Embryonic facial prominence (tissue), 1 donor: ENCODE results near the gene SOWAHA.
"Not testable (repeated sequence)": the region's sequence is repeated elsewhere in the genome, so short reads cannot be mapped to it uniquely, and the experiment has no call there.

Experiments
- DNase-seq: peaks from one replicate; pipeline ENCODE4 v3.0.0-alpha.2; 2016; ENCODE audit errors: extremely low spot score

The SOWAHA gene

DNA sequence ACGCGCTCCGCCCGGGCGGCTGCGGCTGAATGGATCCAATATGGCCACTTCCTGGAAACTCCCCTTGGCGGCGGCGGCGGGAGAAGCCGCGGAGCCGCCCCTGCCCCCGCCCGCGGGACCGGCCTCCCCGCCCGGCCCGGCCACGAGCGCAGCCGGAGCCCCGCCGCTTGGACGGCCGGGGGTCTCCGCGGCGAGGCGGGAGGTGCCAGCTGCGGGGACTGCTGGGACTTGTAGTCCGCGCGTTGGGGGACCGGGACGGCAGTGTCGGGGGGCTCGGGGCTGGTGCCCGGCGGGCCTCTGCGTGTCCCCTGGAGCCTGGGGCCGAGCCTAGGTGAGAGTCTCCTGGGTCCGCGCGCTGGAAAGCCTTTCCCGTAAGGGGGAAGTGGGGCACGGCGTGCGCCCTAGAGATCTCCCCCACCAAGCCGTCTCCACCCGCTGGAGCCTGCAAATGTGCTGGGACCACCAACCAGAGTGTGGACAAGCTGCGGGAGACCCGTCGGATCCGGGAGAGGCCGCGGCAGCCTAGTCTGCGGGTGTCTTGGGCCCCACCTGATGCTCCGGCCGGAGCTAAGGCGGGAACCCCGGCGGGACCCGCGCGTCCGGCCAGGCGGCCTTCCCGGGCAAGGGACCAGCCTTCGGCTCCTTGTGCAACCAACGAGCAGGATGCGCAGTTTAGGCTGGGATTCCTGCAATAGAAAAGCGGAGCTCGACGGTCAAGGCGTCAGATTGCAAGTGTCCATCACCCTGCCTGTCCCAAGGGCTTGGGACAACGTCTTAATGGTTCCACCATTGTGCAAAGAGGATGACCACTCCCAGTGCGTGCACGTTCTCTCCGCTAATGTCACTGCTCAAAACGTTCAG lies 35.7 kb upstream of the SOWAHA start, which contains the start of gene SEPTIN8:
SEPTIN8 (minus strand) TSS at position 31 of the 861 bp plus-strand sequence. CDS start 102 bp downstream, outside the sequence.
- no peak for DNase-seq

DNA sequence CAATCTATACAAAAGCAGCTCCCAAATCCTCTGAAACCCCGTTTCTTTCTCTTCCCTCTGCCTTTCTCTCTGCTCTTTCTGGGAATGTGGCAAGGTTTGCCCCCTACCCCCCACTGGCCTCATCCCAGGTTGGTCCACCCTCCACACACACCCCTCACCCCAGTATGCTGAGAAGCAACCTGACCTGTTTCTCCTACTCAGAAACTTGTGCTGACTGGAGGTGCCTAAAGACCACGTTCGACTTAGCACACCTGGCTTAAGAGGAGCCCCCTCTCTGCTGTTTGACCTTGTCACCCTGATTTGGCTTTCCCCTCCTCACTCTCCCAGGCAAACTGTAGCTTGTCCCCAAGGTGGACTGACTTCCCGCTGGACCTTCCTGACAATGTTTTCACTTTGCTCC lies 35.0 kb upstream of the SOWAHA start:
- no peak for DNase-seq

DNA sequence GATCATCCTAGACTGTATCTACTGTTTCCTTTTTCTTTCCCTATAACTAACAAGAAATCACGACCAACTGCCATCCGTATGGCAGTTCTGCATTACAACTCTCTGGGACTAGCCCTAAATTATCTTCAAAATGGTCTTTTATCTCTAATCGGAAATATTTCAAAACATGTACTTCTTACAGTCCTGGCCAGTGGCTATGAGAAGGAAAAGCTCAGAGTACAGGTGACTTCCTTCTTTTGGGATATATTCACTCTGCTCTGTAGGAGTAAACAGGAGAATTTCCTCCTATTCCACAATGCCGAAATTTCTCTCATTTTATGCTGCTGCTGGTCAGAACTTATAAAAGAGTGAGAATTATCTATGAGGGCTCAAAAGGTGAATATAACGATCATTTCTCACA lies 34.2 kb upstream of the SOWAHA start:
- DNase-seq, result no peak

DNA sequence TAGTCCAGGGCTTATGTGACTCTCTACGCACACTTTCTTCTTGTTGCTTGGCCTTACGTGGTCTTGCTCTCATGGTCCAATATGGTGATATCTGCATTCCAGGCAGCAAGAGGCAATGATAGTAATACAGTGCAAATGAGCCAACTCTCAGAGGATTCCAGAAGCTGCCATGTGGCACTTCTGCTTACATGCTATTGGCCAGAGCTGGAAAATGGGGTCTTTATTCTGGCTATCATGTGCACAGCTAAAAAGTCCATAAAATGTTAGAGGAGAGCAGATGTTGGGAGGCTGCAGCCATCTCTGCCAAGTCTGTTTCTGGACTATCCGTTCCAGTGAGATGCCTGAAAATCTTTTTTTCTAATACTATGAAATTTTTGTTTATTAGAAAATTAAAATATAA lies 33.1 kb upstream of the SOWAHA start:
- DNase-seq, result no peak

DNA sequence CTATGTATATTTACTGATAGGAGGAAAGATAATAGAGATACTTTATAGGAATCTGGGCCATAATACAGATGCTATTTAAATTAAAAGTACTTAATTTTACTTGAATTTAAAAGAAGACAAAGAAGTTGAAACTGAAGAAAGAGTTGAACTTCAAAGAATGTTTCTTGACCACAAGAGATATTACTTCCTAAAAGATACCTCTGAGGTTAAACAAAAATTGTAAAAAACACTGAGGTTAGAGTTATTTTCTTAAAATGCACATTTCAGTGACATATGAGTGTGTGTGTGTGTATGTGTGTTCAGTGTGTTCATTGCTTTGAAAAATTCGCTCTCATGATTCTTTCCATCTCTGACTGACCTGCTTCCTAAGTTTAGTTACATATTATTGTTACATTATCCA lies 32.5 kb upstream of the SOWAHA start:
- no peak for DNase-seq

DNA sequence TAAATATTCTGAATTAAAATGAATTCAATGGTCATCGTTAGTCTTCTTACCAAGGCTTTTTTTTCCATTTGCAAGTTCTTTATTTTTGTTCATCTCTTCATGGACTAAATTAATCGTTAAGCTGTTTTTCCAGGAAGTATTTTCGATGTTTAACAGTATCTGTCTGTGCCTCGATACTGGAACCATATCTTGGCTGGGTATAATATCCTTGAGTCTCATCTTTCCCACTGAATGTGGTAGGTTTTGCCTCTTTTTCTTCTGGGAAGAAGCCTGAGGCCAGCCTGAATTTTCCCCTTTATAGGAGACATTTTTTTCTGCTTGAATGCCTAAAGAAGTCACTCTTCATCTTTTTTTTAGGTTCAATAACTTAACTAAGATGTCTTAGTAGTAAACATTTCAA lies 32.1 kb upstream of the SOWAHA start:
- no peak for DNase-seq

DNA sequence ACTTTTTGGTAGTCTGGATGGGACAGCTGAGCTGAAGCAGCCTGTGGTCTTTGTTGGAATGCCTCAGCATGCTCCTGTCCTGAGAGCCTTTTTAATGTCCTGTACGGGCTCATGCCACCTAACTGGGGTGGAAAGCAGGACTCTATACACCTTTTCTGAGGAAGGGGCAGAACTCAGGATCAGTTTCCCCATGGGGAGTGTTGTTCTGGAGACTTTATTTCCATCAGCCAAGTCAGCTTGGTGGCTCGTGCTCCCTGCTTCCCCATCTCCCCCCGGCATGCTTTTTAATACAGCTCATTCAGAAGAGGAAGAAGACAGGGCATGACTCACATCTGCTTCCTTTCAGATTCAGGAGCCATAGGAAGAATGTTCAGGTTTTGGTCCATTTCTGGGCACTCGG lies 31.0 kb upstream of the SOWAHA start:
- no peak for DNase-seq

DNA sequence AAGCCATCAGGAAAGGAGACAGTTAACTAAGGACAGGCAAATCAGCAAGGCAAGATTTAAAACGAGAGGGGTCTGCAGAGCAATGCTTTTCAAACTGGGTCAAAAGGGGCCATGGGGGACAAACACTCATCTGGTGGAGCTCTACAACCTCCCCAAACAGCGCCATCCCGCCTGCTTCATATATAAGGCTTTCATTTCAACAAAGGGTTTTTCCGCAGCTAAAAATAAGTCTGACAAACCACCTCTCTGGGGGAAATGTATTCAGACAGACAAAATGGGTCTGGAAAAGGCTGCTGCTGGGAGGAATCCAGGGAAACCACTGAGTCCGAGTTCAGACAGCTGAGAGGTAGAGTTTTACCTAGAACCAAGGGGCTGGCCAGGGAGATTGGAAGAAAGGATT lies 27.7 kb upstream of the SOWAHA start:
- DNase-seq, result no peak

DNA sequence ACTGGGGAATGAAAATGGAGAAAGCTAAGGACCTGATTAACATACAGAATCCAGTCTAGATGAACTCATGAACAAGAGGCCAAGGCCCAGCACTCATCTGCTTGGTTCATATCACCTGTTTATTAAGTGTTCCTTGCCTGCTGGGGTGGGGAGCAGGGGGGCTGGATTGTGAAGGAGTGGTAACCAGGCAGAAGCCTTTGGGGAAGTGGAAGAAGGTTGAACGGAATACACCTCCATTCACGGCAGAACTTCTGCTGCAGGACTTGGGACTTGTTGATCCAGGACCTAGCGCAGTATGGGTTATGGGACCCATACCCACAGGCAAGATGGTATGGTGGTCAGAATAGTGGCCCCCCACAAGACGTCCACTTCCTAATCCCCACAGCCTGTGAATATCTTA lies 27.2 kb upstream of the SOWAHA start:
- DNase-seq, result no peak

DNA sequence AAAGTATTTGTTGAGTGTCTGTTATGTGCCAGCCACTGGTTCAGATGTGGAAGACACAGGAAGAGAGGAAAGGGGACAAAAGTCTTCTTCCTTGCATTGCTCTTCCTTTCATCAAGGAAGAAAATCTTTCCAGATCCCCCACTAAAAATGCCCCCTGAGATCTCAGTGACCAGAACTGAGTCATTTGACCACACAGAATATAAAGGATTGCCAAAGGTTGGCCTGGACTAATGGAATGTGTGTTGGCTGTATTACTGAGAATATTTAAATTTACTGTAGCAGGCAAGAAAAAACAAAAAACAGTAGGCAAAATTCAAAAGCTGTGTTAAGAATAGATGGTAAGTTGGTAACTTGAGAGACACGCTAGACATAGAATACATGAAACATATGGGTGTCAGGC lies 26.0 kb upstream of the SOWAHA start:
- DNase-seq, result no peak

DNA sequence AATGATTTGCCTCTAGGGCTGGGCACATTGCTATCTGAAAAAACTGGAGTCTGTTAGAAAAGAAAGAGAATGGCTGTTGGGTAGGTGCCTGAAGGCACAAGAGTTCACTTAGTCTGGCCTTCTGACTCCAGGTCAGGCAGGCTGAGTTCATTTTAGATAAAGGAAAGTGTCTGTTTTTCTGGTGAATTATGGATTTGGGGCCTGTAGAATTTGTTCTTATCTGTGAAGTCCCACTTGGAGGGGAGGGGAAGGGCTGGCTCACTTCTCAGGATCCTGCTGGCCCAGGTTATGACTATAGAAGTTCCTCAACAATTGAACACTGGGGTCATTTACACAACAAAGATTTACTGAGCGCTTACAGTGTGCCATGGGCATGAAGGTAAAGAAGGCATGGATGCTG lies 24.6 kb upstream of the SOWAHA start:
- no peak for DNase-seq

DNA sequence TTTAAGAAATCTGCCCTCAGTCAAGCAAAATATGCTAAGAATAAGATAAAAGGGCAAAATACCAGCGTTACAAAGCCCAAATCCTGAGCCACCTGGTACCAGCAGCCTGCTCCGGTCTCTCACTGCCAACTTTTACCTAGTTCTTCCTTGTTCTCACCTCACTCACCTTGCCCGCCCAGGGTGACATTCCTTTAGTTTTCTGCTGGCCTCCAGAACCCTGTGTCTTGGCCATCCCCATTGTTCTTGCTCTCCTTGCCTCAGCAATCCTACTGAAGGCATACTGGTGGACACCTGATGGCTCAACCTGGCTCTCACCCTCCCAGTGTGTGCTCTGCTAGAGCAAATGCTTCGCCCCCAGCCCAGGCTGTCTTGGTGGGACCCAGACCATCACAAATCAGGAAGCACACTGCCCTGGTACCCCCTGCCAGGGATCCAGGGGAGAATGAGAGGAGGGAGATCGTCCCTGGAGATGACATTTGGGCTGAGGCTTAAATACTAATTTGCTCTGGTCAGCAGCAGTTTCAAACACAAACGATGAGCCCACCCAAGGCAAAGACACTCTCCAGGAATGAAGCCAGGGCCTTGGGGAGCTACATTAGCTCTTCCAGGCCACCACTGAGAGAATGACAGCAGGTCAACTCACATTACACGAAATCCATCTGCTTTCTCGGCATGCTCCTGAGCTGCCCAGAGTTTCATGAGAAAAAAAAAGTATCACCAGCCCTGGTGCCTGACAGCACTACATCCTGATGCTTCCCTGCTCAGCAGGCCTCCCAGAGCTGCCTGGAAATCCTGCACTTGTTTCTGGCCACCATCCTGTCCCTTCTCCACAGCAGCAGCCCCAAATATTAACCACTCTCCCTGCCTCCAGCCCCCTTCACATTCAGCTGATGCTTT lies 23.9 kb upstream of the SOWAHA start:
- no peak for DNase-seq

DNA sequence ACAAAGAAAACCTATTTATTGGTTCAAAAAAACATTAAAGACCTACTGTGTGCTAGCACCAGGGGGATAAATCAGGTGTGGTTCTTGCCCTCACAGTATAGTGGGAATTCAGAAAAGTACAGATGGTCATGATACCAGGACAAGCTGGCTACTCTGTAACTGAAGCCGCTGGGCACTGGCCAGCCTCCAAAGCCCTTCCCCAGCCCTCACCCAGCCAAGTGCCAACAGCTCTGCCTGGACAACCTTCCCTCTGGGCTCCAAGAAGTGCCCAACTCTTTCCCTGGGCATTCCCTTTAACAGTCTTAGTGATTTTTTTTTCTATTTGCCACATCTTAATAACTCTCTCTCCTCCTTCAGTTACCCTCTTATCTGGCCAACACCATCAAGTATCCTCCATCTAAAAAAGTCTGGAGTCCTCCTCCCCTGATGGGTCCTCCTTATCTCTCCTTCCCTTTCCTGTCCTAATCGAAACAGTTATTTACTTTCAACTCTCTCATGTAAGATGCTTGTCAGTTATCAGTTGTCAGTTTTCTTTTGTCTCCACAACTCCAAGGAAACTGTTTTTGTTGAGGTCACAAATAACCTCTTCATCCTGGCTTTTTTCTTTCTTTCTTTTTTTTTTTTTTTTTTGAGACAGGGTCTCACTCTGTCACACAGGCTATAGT lies 22.8 kb upstream of the SOWAHA start:
- no peak for DNase-seq

DNA sequence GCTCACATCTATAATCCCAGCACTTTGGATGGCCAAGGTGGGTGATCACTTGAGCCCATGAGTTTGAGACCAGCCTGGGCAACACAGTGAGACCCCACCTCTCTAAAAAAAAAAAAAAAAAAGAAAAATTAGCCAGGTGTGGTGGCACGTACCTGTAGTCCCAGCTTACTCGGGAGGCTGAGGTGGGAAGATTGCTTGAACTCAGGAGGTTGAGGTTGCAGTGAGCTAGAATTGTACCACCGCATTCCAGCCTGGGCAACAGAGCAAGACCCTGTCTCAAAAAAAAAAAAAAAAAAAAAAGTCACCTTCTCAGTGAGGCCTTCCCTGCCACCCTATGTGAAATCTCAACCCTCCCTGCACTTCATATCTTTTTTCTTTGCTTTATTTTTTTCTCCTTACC lies 22.1 kb upstream of the SOWAHA start:
- no peak for DNase-seq

DNA sequence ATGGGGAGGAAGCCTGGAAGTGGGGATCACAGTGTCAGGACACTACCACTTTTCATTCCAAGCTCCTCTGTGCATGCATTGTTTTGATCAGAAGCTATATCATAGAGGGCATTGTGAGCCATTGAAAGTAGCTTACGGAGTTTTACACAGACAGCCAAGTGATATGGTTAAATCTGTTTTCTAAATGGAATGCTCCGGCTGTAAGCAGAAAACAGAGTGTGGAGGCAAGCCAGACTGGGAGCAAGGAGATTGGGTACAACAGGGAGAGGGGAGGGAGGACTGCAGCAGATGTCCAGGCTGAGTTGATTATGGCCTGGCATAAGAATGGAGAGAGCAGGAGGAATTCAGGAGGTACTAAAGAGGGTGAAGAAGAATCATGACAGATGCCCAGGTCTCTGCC lies 15.5 kb upstream of the SOWAHA start:
- no peak for DNase-seq

DNA sequence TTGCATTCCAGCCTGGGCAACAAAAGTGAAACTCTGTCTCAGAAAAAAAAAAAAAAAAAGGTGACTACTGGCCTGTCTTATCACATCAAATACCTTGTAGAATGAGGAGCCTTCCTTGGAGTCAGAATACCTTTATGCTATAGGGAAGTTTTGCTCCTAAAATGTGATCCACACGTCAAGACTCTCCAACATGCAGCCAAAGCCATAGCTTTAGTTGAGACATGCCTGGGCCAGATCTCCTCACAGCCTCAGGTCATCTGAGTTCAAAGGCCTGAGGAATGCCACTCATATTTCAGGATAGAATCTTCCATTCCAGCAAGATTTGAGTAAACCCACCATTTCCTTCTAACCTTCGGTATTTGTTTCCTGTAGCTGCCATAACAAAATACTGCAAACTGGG lies 13.7 kb upstream of the SOWAHA start:
- DNase-seq, result no peak

DNA sequence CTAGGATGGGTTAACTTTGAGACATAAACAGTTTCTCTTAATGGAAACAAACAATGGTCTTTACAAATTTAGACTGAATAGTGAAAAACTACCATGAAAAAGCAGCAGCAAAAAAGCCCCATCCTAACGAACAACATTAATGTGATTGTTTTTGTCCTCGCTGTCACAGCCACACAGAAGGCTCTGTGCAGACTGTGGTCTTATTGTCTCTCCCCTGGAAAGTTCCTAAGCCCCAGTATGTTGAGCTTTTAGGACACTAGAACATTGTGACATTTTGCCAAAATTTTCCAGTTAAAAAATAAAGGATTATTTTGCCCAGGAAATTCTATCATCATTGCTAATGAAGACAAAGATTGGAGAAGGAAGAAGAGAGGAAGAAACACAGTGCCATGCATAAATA lies 12.6 kb upstream of the SOWAHA start:
- no peak for DNase-seq

DNA sequence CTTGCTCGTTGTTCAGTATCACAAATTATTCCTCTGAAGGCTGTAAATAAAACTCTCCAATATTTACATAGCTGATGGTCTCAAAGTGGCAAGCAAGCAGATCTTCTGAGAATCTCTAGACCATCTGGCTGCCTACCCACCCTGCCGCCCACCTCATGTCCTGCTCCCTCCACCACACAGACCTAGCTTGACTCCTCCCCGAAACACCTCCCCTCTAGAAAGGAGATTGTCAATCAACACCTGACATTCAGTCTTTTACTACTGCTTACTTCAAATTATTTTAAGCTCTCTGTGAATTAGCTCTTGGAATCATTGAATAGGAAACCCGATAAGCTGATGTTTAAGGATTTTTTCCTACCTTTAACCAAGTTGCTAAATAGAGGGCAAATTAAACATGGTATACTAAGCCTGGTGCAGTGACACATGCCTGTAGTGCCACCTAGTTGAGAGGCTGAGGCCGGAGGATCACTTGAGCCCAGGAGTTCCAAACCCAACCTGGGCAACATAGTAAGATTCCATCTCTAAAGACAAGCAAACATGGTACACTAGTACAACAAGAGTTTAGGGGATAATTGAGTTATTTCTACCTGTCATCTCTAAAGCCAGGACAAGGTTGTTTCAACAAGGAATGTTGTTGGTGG lies 10.9 kb upstream of the SOWAHA start:
- DNase-seq, result no peak

DNA sequence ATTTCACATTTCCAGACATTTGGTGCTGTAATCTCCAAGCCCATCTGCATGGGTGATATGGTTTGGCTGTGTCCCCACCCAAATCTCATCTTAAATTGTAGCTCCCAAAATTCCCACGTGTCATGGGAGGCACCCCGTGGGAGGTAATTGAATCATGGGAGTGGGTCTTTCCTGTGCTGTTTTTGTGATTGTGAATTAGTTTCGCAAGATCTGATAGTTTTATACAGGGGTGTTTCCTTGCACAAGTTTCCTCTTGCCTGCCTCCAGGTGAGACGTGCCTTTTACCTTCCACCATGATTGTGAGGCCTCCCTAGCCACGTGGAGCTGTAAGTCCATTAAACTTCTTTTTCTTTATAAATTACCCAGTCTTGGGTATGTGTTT lies 10.4 kb upstream of the SOWAHA start:
- DNase-seq, result not testable (repeated sequence)

DNA sequence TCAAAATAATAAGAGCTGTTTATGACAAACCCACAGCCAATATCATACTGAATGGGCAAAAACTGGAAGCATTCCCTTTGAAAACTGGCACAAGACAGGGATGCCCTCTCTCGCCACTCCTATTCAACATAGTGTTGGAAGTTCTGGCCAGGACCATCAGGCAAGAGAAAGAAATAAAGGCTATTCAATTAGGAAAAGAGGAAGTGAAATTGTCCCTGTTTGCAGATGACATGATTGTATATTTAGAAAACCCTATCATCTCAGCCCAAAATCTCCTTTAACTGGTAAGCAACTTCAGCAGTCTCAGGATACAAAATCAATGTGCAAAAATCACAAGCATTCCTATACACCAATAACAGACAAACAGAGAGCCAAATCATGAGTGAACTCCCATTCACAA lies 8.9 kb upstream of the SOWAHA start:
- DNase-seq, result not testable (repeated sequence)

DNA sequence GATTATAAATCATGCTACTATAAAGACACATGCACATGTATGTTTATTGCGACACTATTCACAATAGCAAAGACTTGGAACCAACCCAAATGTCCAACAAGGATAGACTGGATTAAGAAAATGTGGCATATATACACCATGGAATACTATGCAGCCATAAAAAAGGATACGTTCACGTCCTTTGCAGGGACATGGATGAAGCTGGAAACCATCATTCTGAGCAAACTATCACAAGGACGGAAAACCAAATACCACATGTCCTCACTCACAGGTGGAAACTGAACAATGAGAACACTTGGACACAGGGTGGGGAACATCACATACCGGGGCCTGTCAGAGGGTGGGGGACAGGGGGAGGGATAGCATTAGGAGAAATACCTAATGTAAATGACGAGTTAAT lies 7.2 kb upstream of the SOWAHA start:
- not testable (repeated sequence) for DNase-seq

DNA sequence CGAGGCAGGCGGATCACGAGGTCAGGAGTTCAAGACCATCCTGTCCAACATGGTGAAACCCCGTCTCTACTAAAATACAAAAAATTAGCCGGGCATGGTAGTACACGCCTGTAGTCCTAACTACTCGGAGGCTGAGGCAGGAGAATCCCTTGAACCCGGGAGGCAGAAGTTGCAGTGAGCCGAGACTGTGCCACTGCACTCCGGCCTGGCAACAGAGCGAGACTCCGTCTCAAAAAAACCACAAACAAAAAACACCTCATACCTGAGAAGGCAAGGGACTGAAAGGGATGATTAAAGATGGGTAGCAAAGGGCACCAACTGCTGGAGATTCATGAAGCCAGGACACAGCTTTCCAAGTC lies 6.3 kb upstream of the SOWAHA start:
- DNase-seq, result not testable (repeated sequence)
